HG02623 (cell line): ENCODE data around the gene SLC29A2.
A peak's percentile ranks its signal among the peaks of the same experiment; 100 is the strongest.
"Not testable (repeated sequence)": the region's sequence is repeated elsewhere in the genome, so short reads cannot be mapped to it uniquely, and the experiment has no call there.

ENCODE experiments used
- ATAC-seq: cut with Tn5 transposase; IDR thresholded peaks from one replicate; pipeline ENCODE4 v1.9.1; 2021; ENCODE audit warnings: moderate library complexity; ENCODE audit not compliant: unreplicated experiment

The SLC29A2 gene

GRCh38 chr11:66350560-66351235 lies 20.9 kb downstream of the SLC29A2 start:
- ATAC-seq: not testable (repeated sequence)

DNA sequence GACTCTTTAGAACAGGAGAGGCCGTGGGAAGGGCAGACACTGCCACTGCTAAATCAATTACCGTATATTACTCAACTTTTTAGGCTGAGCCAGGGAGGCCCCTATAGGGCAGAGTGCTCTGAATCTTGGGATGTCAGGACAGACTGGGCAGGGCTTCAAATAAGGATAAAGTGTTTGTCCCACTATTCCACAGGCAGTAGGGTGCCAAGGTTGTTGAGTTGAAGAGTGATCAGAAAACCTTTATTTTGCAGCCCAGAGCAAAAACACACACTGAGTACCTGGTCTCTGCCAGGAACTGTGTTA lies 22.5 kb downstream of the SLC29A2 start:
- no peak for ATAC-seq

GRCh38 chr11:66347425-66348276 lies 23.9 kb downstream of the SLC29A2 start, which contains the start of gene B4GAT1:
TSS of gene B4GAT1 (minus strand) at chr11:66347629. CDS start at chr11:66347545, 84 bp downstream.
- peak; percentile 44 for ATAC-seq

GRCh38 chr11:66346476-66347424 lies 24.8 kb downstream of the SLC29A2 start:
- no peak for ATAC-seq

GRCh38 chr11:66345316-66345649 lies 26.3 kb downstream of the SLC29A2 start:
- ATAC-seq: no peak

DNA sequence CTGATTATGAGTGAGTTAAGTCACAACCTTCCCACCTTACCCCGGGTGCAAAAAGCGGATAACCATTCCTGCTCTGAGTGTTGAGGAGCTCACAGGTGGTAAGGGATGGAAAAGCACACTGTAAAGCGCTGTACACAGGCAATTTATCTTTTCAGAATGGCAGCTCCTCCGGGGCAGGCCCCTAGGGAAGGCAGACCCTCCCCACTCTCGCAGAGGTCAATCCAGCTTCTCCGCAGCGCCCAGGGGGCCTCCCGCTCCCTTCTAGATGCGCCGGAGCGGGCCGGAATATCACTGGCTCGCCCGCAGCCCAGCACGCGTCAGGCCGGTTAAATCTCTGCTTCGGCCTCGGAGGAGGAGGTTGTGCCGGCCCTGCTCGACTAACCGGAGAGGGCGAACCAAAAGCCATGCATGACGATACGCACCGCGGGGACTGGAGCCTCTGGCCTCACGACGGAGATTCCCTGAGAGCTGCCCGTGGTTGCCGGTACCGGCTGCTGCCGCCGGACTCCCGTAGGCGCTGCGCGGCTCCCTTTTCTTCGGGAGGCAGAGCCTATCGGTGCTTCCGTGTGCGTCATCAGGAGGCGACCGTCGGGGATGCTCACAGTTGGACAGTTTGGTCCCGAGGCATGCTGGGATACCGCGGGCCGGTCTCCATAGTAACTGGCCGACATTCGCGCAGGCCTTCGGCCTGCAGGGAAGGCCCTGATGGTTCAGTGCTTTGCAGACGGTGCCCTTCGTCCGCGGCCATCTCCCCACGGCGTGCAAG lies 26.8 kb downstream of the SLC29A2 start, which contains the start of gene BRMS1:
Gene BRMS1 (minus strand): TSS at position 555 of the 766 bp plus-strand sequence. CDS start 2,870 bp downstream, outside the sequence.
- peak; percentile 62 for ATAC-seq

DNA sequence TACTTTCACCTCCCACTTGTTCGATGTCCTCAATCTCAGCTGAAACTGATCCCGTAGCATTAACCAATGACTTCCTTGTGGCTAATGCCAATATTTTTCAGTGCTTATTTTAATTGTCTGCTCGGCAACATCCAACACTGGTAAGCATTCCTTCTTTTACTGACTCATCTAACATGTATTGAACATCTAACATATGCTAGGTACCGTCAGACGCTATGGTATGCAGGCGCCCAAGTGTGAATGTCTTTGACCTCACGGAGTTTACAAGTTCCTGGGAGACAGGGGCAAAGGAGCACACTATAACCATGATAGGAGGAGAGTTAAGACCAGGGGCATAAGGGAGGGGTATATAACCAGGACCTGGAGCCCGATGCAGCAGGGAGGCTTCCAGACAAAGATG lies 28.4 kb downstream of the SLC29A2 start:
- ATAC-seq: no peak

GRCh38 chr11:66341502-66342126 lies 29.9 kb downstream of the SLC29A2 start:
- ATAC-seq: no peak

DNA sequence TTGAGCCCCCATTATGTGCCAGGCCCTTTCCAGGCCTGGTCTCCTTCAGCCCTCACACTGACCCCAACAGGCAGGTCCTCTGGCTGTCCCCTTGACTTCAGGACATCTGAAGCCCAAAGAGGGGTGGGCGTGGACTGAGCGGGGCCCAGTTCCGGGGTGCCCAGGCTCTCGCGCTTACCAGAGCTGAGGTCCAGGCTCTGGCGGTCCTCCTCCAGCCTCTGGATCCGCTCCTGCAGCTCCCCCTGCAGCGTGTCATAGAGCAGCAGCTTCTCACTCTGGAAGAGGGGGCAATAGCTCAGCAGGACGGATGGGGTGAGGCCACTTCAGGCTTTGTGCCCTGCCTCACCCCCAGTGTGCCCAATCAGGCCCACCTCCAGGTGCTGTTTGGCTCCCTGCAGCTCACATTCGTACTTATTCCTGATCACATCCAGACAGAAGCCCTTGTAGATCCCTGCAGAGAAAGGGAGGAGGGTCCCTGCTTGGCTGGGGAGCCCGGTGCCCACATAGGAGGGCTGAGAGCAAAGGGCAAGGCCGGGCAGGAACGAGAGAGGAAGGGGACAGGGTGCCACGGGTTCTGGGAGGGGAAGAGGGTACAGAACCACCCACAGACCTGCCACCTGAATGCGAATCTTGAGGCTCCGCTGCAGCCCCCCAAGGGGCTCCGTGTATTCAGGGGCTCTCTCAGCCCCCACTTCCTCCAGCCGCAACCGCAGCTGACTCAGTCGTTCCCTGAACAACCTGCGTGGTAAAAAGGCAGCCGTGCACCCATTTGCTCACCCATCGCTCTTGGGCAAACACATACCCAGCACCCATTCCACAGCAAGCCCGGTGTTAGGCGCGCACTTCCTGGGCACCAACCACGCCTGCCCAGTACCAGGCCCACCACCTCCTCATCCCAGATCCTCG lies 30.7 kb downstream of the SLC29A2 start:
- no peak for ATAC-seq

DNA sequence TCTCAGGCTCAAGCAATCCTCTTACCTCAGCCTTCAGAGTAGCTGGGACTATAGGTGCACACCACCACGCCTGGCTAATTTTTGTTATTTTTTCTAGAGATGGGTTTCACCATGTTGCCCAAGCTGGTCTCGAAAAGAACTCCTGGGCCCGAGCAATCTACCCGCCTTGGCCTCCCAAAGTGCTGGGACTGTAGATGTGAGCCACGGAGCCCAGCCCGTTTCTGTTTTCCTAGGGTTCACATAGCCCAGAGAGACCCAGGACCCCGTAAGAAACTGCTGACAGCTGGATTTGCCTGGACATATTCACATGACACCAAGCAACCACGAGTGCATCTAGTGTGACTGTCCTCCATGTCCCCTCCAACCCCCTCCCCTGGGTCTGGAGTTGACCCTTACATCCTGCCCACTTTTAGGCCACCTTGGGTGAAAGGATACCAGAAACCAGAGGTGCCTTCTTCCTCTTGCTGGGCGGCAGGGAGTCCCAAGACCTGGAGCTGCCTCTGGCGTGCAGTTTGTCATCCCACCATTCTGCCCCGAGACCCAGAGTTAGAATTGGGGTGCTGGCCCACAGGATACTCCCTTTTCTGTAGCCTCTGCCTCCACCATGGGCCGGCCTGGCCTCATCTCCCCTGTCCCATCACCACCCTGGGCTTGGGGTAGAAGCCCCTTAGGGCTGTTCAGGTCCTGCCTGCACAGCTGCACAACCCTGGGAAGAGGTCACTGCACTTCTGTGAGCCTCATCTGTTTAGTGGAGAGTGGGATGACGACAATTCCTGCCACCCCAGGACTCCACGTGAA lies 31.7 kb downstream of the SLC29A2 start:
- no peak for ATAC-seq

DNA sequence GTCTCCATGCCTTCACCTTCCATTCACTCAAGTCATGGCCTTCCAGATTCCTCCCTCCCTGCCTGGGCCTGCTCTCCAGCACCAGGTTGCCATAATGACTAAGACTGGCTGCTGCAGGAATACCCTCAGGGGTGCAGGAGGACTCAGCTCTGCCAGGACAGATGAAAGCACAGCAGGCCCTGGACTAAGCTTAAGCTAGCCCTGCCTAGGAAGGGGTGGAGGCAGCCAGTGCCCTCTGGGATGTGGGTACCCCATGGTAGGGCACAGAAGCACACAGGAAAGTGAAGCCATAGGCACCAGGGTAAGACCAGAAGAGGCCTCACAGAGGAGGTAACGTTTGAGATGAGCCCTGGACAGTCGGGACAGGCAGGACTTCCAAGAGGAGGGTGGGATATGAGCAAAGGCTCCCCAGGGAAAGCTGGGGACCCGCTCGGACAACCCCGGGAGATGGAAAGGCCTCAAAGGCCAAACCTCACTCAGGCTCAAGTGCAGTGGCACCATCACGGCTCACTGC lies 32.3 kb downstream of the SLC29A2 start:
- no peak for ATAC-seq

- ATAC-seq: no peak
These were observed 33.0 kb downstream of the SLC29A2 start for GRCh38 chr11:66338276-66339161.

GRCh38 chr11:66337103-66337899 lies 34.3 kb downstream of the SLC29A2 start:
- no peak for ATAC-seq

- peak; percentile 49 for ATAC-seq
These were observed 35.1 kb downstream of the SLC29A2 start, which contains the start of gene RIN1 for GRCh38 chr11:66336234-66337102. TSS of gene RIN1 (minus strand) at chr11:66336434. CDS start at chr11:66336402, 32 bp downstream.
